Loucy (cell line): ENCODE results near the gene RP9.

ENCODE experiments used
- CTCF ChIP-seq: fragments of 200-600 bp; sonication (generic); conservative IDR thresholded peaks from 2 replicates; pipeline ENCODE4 v1.5.1; 2014; ENCODE audit warnings: mild to moderate bottlenecking, antibody characterized with exemption, low read length
- EZH2phosphoT487 ChIP-seq: fragments of 200-600 bp; IDR thresholded peaks from 2 replicates; pipeline ENCODE4 v1.6.1; 2018; ENCODE audit warnings: antibody characterized with exemption, mild to moderate bottlenecking, moderate library complexity, borderline replicate concordance

GRCh38 chr7:33067921-33068320 is 41.3 kb downstream of the RP9 start:
- no peak for TF ChIP-seq CTCF
- no peak for TF ChIP-seq EZH2phosphoT487
